Choroid plexus epithelial cell (primary cell): ENCODE data around the gene IKZF5.

Experiments used
- DNase-seq: peaks from one replicate; pipeline ENCODE4 v3.0.0-alpha.2; 2010; ENCODE audit warnings: low read depth
- H3K4me3 ChIP-seq: 2 replicates; pipeline ENCODE4 v1.5.1; 2011; ENCODE audit warnings: low read depth, mild to moderate bottlenecking, control low read depth, low read length, moderate library complexity
- CTCF ChIP-seq: conservative IDR thresholded peaks from 2 replicates; pipeline ENCODE4 v1.5.1; 2011; ENCODE audit warnings: low read depth, mild to moderate bottlenecking, control low read depth, inconsistent platforms, low read length, moderate library complexity

Gene IKZF5

GRCh38 chr10:123024540-123024939 is 15.9 kb upstream of the IKZF5 start:
- no peak for DNase-seq
- TF ChIP-seq CTCF: no peak
- no peak overlapping the region for H3K4me3 ChIP-seq

- peak; percentile 70 for TF ChIP-seq CTCF
- H3K4me3 ChIP-seq: no peak overlapping the region
- peak; percentile 53 for DNase-seq
Measured at GRCh38 chr10:123021517-123021916, 12.9 kb upstream of the IKZF5 start.

GRCh38 chr10:123019941-123020703 is 11.5 kb upstream of the IKZF5 start:
- DNase-seq: no peak
- no peak for TF ChIP-seq CTCF
- no peak overlapping the region for H3K4me3 ChIP-seq

- H3K4me3 ChIP-seq: no peak overlapping the region
- no peak for DNase-seq
- no peak for TF ChIP-seq CTCF
Measured at GRCh38 chr10:123019264-123019663, 10.7 kb upstream of the IKZF5 start.

- H3K4me3 ChIP-seq: no peak overlapping the region
- no peak for DNase-seq
- TF ChIP-seq CTCF: no peak
Measured at GRCh38 chr10:123018531-123018930, 9.9 kb upstream of the IKZF5 start.

GRCh38 chr10:123017421-123018165 is 9.0 kb upstream of the IKZF5 start:
- DNase-seq: no peak
- H3K4me3 ChIP-seq: no peak overlapping the region
- no peak for TF ChIP-seq CTCF

GRCh38 chr10:123016228-123016627 is 7.6 kb upstream of the IKZF5 start:
- no peak overlapping the region for H3K4me3 ChIP-seq
- TF ChIP-seq CTCF: no peak
- DNase-seq: no peak
